HG02623 (cell line): ENCODE measurements around the gene CEP89.
"Not testable (repeated sequence)": the region's sequence is repeated elsewhere in the genome, so short reads cannot be mapped to it uniquely, and the experiment has no call there.

Source experiments
- ATAC-seq: cut with Tn5 transposase; IDR thresholded peaks from one replicate; pipeline ENCODE4 v1.9.1; 2021; ENCODE audit warnings: moderate library complexity; ENCODE audit not compliant: unreplicated experiment

The CEP89 gene

GRCh38 chr19:32872391-32872790 is 99.4 kb downstream of the CEP89 start:
- ATAC-seq: no peak

GRCh38 chr19:32870981-32871451 is 100.7 kb downstream of the CEP89 start:
- no peak for ATAC-seq

- no peak for ATAC-seq
Observed at GRCh38 chr19:32869966-32870573, 101.7 kb downstream of the CEP89 start.

GRCh38 chr19:32869369-32869965 is 102.3 kb downstream of the CEP89 start, which contains the start of gene SLC7A9:
Gene SLC7A9, minus strand, starts transcription at chr19:32869767. Its CDS starts 1,233 bp downstream, at chr19:32868534.
- no peak for ATAC-seq

- no peak for ATAC-seq
Observed at GRCh38 chr19:32868206-32868950, 103.4 kb downstream of the CEP89 start.

GRCh38 chr19:32867436-32867835 is 104.3 kb downstream of the CEP89 start:
- ATAC-seq: not testable (repeated sequence)

- ATAC-seq: no peak
Observed at GRCh38 chr19:32866564-32867265, 105.0 kb downstream of the CEP89 start.

GRCh38 chr19:32866061-32866460 is 105.7 kb downstream of the CEP89 start:
- no peak for ATAC-seq

GRCh38 chr19:32865326-32865725 is 106.4 kb downstream of the CEP89 start:
- no peak for ATAC-seq

- ATAC-seq: no peak
Observed at GRCh38 chr19:32864318-32865007, 107.3 kb downstream of the CEP89 start.

GRCh38 chr19:32863841-32864240 is 107.9 kb downstream of the CEP89 start:
- ATAC-seq: no peak

- no peak for ATAC-seq
Observed at GRCh38 chr19:32863301-32863700, 108.5 kb downstream of the CEP89 start.

GRCh38 chr19:32862741-32863140 is 109.0 kb downstream of the CEP89 start:
- ATAC-seq: no peak

GRCh38 chr19:32862173-32862572 is 109.6 kb downstream of the CEP89 start:
- no peak for ATAC-seq

GRCh38 chr19:32861596-32861995 is 110.2 kb downstream of the CEP89 start:
- ATAC-seq: no peak

- ATAC-seq: no peak
Observed at GRCh38 chr19:32859591-32859990, 112.2 kb downstream of the CEP89 start.

- ATAC-seq: no peak
Observed at GRCh38 chr19:32858559-32858958, 113.2 kb downstream of the CEP89 start.

GRCh38 chr19:32858155-32858554 is 113.6 kb downstream of the CEP89 start:
- no peak for ATAC-seq

- no peak for ATAC-seq
Observed at GRCh38 chr19:32857584-32857983, 114.2 kb downstream of the CEP89 start.

- not testable (repeated sequence) for ATAC-seq
Observed at GRCh38 chr19:32856818-32857217, 114.9 kb downstream of the CEP89 start.

GRCh38 chr19:32852216-32852615 is 119.5 kb downstream of the CEP89 start:
- ATAC-seq: no peak
